ENCODE data around the gene R3HDM2. TPM values are rescaled to one million over a fixed set of nuclear protein-coding genes. Genes with fewer than 3 reads are reported as not detected.

Gene R3HDM2
- polyA plus RNA-seq, 1 experiment, result 20.0 TPM

GRCh38 chr12:57233357-57234232, 197.2 kb downstream of the R3HDM2 start:
- no peak overlapping the region for H3K27ac ChIP-seq (ENCODE audit: low read depth, low read length)
- no peak for TF ChIP-seq CTCF (IDR thresholded peaks at IDR 0.05; ENCODE audit: low read depth, low read length)
- POLR2A ChIA-PET, result interaction anchor here (0.8 kb wide), 1 partner anchor 19 kb away, joined by 3 read pairs; no protein-coding TSS in a partner anchor
- no peaks in the 10 kb centered on the region for H3K27me3 ChIP-seq (ENCODE audit: control insufficient read depth, insufficient read depth, low read length)
- H3K9me3 ChIP-seq (ENCODE audit: control insufficient read depth, insufficient read depth, low read length), result no peaks in the 10 kb centered on the region; the same call in 1 of the 2 replicates
- DNase-seq (ENCODE audit: low read depth, low spot score), result no peak
- H3K4me3 ChIP-seq (ENCODE audit: low read depth, low read length), result no peak overlapping the region
- CTCF ChIA-PET, result interaction anchor here (3.0 to 4.8 kb wide), 2 partner anchors 9 to 20 kb away, joined by 18 to 45 read pairs; no protein-coding TSS in a partner anchor

- H3K27ac ChIP-seq (ENCODE audit: low read depth, low read length), result no peak overlapping the region
- DNase-seq (ENCODE audit: low read depth, low spot score), result no peak
- ChIA-PET POLR2A (interaction anchor here (0.8 kb wide), 1 partner anchor 18 kb away, joined by 3 read pairs; no protein-coding TSS in a partner anchor), CTCF (interaction anchor here (0.9 to 4.8 kb wide), 4 partner anchors 7 to 109 kb away, joined by 3 to 45 read pairs (median 30); no protein-coding TSS in a partner anchor)
- H3K27me3 ChIP-seq (ENCODE audit: control insufficient read depth, insufficient read depth, low read length), result no peaks in the 10 kb centered on the region
- H3K9me3 ChIP-seq (ENCODE audit: control insufficient read depth, insufficient read depth, low read length), result no peaks in the 10 kb centered on the region
- TF ChIP-seq CTCF (IDR thresholded peaks at IDR 0.05; ENCODE audit: low read depth, low read length), result no peak
- no peak overlapping the region for H3K4me3 ChIP-seq (ENCODE audit: low read depth, low read length)
Observed at GRCh38 chr12:57232156-57232756, 198.6 kb downstream of the R3HDM2 start.

- no peak overlapping the region for H3K27ac ChIP-seq (ENCODE audit: low read depth, low read length)
- H3K4me3 ChIP-seq (ENCODE audit: low read depth, low read length), result peak overlapping the region; percentile 87
- H3K27me3 ChIP-seq (ENCODE audit: control insufficient read depth, insufficient read depth, low read length), result no peaks in the 10 kb centered on the region
- H3K9me3 ChIP-seq (ENCODE audit: control insufficient read depth, insufficient read depth, low read length), result no peaks in the 10 kb centered on the region
- no peak for TF ChIP-seq CTCF (IDR thresholded peaks at IDR 0.05; ENCODE audit: low read depth, low read length)
- ChIA-PET POLR2A (interaction anchor here (2.1 to 2.6 kb wide), 3 partner anchors 8 to 120 kb away, joined by 10 to 58 read pairs (median 24); partner anchors contain the start of genes NXPH4 and STAT6), CTCF (interaction anchor here (0.9 to 4.8 kb wide), 6 partner anchors 8 to 222 kb away, joined by 3 to 46 read pairs (median 30); no protein-coding TSS in a partner anchor)
- DNase-seq (ENCODE audit: low read depth, low spot score), result no peak
Observed at GRCh38 chr12:57231276-57232021, 199.4 kb downstream of the R3HDM2 start.

GRCh38 chr12:57230381-57231155, 200.3 kb downstream of the R3HDM2 start:
- H3K27me3 ChIP-seq (ENCODE audit: control insufficient read depth, insufficient read depth, low read length), result no peaks in the 10 kb centered on the region
- TF ChIP-seq CTCF (IDR thresholded peaks at IDR 0.05; ENCODE audit: low read depth, low read length), result no peak
- H3K27ac ChIP-seq (ENCODE audit: low read depth, low read length), result peak overlapping the region; percentile 99
- ChIA-PET POLR2A (interaction anchor here (0.6 to 2.6 kb wide), 8 partner anchors 9 to 142 kb away, joined by 3 to 58 read pairs (median 8); partner anchors contain the start of genes NAB2, NXPH4 and STAT6), CTCF (interaction anchor here (2.0 to 4.8 kb wide), 5 partner anchors 8 to 228 kb away, joined by 7 to 46 read pairs (median 41); partner anchors contain the start of gene GLI1)
- H3K9me3 ChIP-seq (ENCODE audit: control insufficient read depth, insufficient read depth, low read length), result no peaks in the 10 kb centered on the region
- no peak for DNase-seq (ENCODE audit: low read depth, low spot score)
- peak overlapping the region; percentile 87 for H3K4me3 ChIP-seq (ENCODE audit: low read depth, low read length)
